Caco-2 (cell line): ENCODE measurements around the gene RPL32. TPM values are rescaled to one million over a fixed set of nuclear protein-coding genes. Genes with fewer than 3 reads are reported as not detected.
"Not testable (repeated sequence)": the region's sequence is repeated elsewhere in the genome, so short reads cannot be mapped to it uniquely, and the experiment has no call there.

Experiments used
- BruUV-seq: library from RNA; stranded (reverse); fragments of 400-500 nt; replicated peaks from 2 replicates; lab custom pipeline; 2021; lab: Mats Ljungman, UMichigan
- CTCF ChIA-PET: fragments of 300-600 bp; sonication (Branson Sonifier 250); formaldehyde crosslinking; loops from one replicate; lab custom pipeline; 2022; ENCODE audit warnings: antibody characterized with exemption; lab: Charles Lee
- POLR2A ChIA-PET: fragments of 300-600 bp; sonication (Branson Sonifier 250); formaldehyde crosslinking; loops from one replicate; lab custom pipeline; 2022; ENCODE audit warnings: antibody characterized with exemption; lab: Charles Lee
- DNase-seq, 2 experiments: peaks; one replicate each; pipeline versions ENCODE4 v3.0.0 to v3.0.0-alpha.2; 2020 to 2022
- H3K27me3 ChIP-seq: replicated peaks from 2 replicates; pipeline ENCODE4 v1.6.0; 2011; ENCODE audit warnings: low read length; ENCODE audit not compliant: control insufficient read depth, insufficient read depth
- H3K36me3 ChIP-seq: 2 replicates; pipeline ENCODE4 v1.5.1; 2011; ENCODE audit warnings: low read length; ENCODE audit not compliant: control insufficient read depth, insufficient read depth
- H3K4me1 ChIP-seq: fragments of 250-450 bp; sonication (Bioruptor Pico); 2 replicates; pipeline ENCODE4 v1.5.1; 2020; ENCODE audit warnings: mild to moderate bottlenecking
- H3K4me3 ChIP-seq: 2 replicates; pipeline ENCODE4 v1.5.1; 2011; ENCODE audit warnings: low read depth, mild to moderate bottlenecking, control low read depth, low read length
- H3K9me3 ChIP-seq: fragments of 250-450 bp; sonication (Bioruptor Pico); 2 replicates; pipeline ENCODE4 v1.5.1; 2020; ENCODE audit warnings: mild to moderate bottlenecking, moderate library complexity
- H3K27ac Mint-ChIP-seq: one replicate; pipeline ENCODE4 v1.8.0; 2022; ENCODE audit warnings: mixed read lengths; ENCODE audit not compliant: unreplicated experiment
- H3K27me3 Mint-ChIP-seq: one replicate; pipeline ENCODE4 v1.8.0; 2022; ENCODE audit warnings: mixed read lengths; ENCODE audit not compliant: insufficient read depth, unreplicated experiment
- H3K36me3 Mint-ChIP-seq: one replicate; pipeline ENCODE4 v1.8.0; 2022; ENCODE audit warnings: mild to moderate bottlenecking, mixed read lengths; ENCODE audit not compliant: insufficient read depth, unreplicated experiment
- H3K4me1 Mint-ChIP-seq: one replicate; pipeline ENCODE4 v1.8.0; 2022; ENCODE audit warnings: low read depth, mixed read lengths; ENCODE audit not compliant: unreplicated experiment
- H3K4me3 Mint-ChIP-seq: one replicate; pipeline ENCODE4 v1.8.0; 2022; ENCODE audit warnings: mild to moderate bottlenecking, moderate library complexity, mixed read lengths; ENCODE audit not compliant: unreplicated experiment
- H3K9me3 Mint-ChIP-seq: one replicate; pipeline ENCODE4 v1.8.0; 2022; ENCODE audit warnings: mixed read lengths; ENCODE audit not compliant: unreplicated experiment
- CTCF ChIP-seq, 2 experiments: fragments of 200-600 bp in 1 of 2; IDR thresholded peaks; 1 replicate in 1 of 2; 2 replicates in 1 of 2; pipeline versions ENCODE4 v1.5.1 to v1.8.0; 2011 to 2022; ENCODE audit warnings: antibody characterized with exemption in 1 of 2, control low read depth in 1 of 2, inconsistent platforms in 1 of 2, low read depth in 1 of 2, low read length in 1 of 2, mild to moderate bottlenecking in 1 of 2, moderate library complexity in 1 of 2; ENCODE audit not compliant: insufficient read depth in 1 of 2, severe bottlenecking in 1 of 2, unreplicated experiment in 1 of 2
- intact Hi-C: fragments of 100-400 bp; cut with micrococcal nuclease; formaldehyde crosslinking; loops from one replicate; pipeline ENCODE4 v1.10.0; 2022; ENCODE audit not compliant: unreplicated experiment
- total RNA-seq: library from RNA; stranded (reverse); gene quantifications from 2 replicates; pipeline ENCODE4 v1.2.3, GENCODE V29; 2022

RPL32 gene
- total RNA-seq, 1 experiment from 2014 or later: 1,713 TPM

- H3K4me3 Mint-ChIP-seq: no peak overlapping the region
- DNase-seq: no peak
- CTCF ChIA-PET: no interaction called here
- no TSS peak for BruUV-seq
- no peaks in the 10 kb centered on the region for H3K9me3 Mint-ChIP-seq
- Histone ChIP-seq H3K27me3 (no peaks in the 10 kb centered on the region), H3K4me3 (no peak overlapping the region), H3K9me3 (no peaks in the 10 kb centered on the region), H3K36me3 (no peaks in the 10 kb centered on the region), H3K4me1 (no peaks in the 10 kb centered on the region)
- no peaks in the 10 kb centered on the region for H3K4me1 Mint-ChIP-seq
- H3K27me3 Mint-ChIP-seq: peaks cover 5% of the 10 kb centered on the region
- intact Hi-C loops: no loop called here
- H3K36me3 Mint-ChIP-seq: peaks cover 5% of the 10 kb centered on the region
- no peak overlapping the region for H3K27ac Mint-ChIP-seq
- no peak for TF ChIP-seq CTCF (IDR thresholded peaks at IDR 0.05; ENCODE audit: insufficient read depth in 1 of 2, low read depth in 1 of 2, low read length in 1 of 2, severe bottlenecking in 1 of 2, unreplicated experiment in 1 of 2)
- POLR2A ChIA-PET: no interaction called here
Observed at GRCh38 chr3:12793701-12794100, 47.7 kb downstream of the RPL32 start.

- intact Hi-C loops: no loop called here
- no peaks in the 10 kb centered on the region for H3K4me1 ChIP-seq
- no peak for TF ChIP-seq CTCF (IDR thresholded peaks at IDR 0.05; ENCODE audit: insufficient read depth in 1 of 2, low read depth in 1 of 2, low read length in 1 of 2, severe bottlenecking in 1 of 2, unreplicated experiment in 1 of 2)
- Mint-ChIP-seq H3K9me3 (no peaks in the 10 kb centered on the region), H3K36me3 (peaks cover 5% of the 10 kb centered on the region), H3K4me1 (no peaks in the 10 kb centered on the region), H3K27me3 (peaks cover 5% of the 10 kb centered on the region), H3K27ac (no peak overlapping the region), H3K4me3 (no peak overlapping the region)
- CTCF ChIA-PET: no interaction called here
- no TSS peak for BruUV-seq
- H3K27me3 ChIP-seq: no peaks in the 10 kb centered on the region
- POLR2A ChIA-PET: no interaction called here
- no peaks in the 10 kb centered on the region for H3K9me3 ChIP-seq
- H3K4me3 ChIP-seq: no peak overlapping the region
- H3K36me3 ChIP-seq: no peaks in the 10 kb centered on the region
- no peak for DNase-seq
Observed at GRCh38 chr3:12791430-12791829, 49.9 kb downstream of the RPL32 start.

GRCh38 chr3:12787967-12788690, 53.2 kb downstream of the RPL32 start:
- H3K9me3 Mint-ChIP-seq, H3K4me1 ChIP-seq, intact Hi-C loops, DNase-seq, H3K27ac Mint-ChIP-seq, H3K4me3 Mint-ChIP-seq, H3K27me3 Mint-ChIP-seq, H3K4me1 Mint-ChIP-seq, H3K4me3 ChIP-seq, BruUV-seq, POLR2A ChIA-PET, H3K36me3 Mint-ChIP-seq, H3K36me3 ChIP-seq, CTCF ChIA-PET, H3K27me3 ChIP-seq, H3K9me3 ChIP-seq: not testable (repeated sequence)

GRCh38 chr3:12787346-12787745, 54.0 kb downstream of the RPL32 start:
- H3K27me3 ChIP-seq, H3K4me1 Mint-ChIP-seq, H3K9me3 ChIP-seq, H3K9me3 Mint-ChIP-seq, BruUV-seq, H3K4me3 Mint-ChIP-seq, H3K4me1 ChIP-seq, H3K36me3 ChIP-seq, intact Hi-C loops, H3K27me3 Mint-ChIP-seq, H3K4me3 ChIP-seq, POLR2A ChIA-PET, CTCF ChIA-PET, H3K27ac Mint-ChIP-seq, H3K36me3 Mint-ChIP-seq: not testable (repeated sequence)
- peak in 1 of 2 experiments; percentile 19 for DNase-seq
